CD14-positive monocyte (primary cell): ENCODE results near the gene RBM19. TPM values are rescaled to one million over a fixed set of nuclear protein-coding genes. Genes with fewer than 3 reads are reported as not detected.

Experiments used
- DNase-seq, 3 donors: peaks; one replicate each; pipeline ENCODE4 v3.0.0-alpha.2; 2011 to 2022
- H2AFZ ChIP-seq: 2 replicates; pipeline ENCODE4 v1.6.0; 2012; ENCODE audit warnings: mild to moderate bottlenecking, low read depth, low read length, inconsistent platforms; ENCODE audit not compliant: insufficient read depth, poor library complexity, severe bottlenecking
- H3K27ac ChIP-seq, 2 donors: 1 replicate in 1 of 2; 2 replicates in 1 of 2; pipeline ENCODE4 v1.5.1; 2012 to 2013; ENCODE audit warnings: low read length in 2 of 2, control low read depth in 1 of 2, inconsistent platforms in 1 of 2, low read depth in 1 of 2, mild to moderate bottlenecking in 1 of 2
- H3K27me3 ChIP-seq, 2 donors: one replicate each; pipeline versions ENCODE4 v1.6.0 to v1.6.1; 2011 to 2013; ENCODE audit warnings: low read length in 2 of 2; ENCODE audit not compliant: control insufficient read depth in 2 of 2, insufficient read depth in 2 of 2
- H3K36me3 ChIP-seq, 2 donors: replicated peaks in 1 of 2; 1 replicate in 1 of 2; 2 replicates in 1 of 2; pipeline versions ENCODE4 v1.5.1 to v1.6.1; 2012 to 2013; ENCODE audit warnings: low read length in 2 of 2, control low read depth in 1 of 2, inconsistent platforms in 1 of 2, mild to moderate bottlenecking in 1 of 2; ENCODE audit not compliant: insufficient read depth in 2 of 2, control insufficient read depth in 1 of 2
- H3K4me1 ChIP-seq, 2 donors: 1 replicate in 1 of 2; 2 replicates in 1 of 2; pipeline versions ENCODE4 v1.5.1 to v1.6.1; 2012 to 2013; ENCODE audit warnings: low read length in 2 of 2, control low read depth in 1 of 2, inconsistent platforms in 1 of 2, mild to moderate bottlenecking in 1 of 2, moderate library complexity in 1 of 2; ENCODE audit not compliant: insufficient read depth in 2 of 2, control insufficient read depth in 1 of 2
- H3K4me2 ChIP-seq: replicated peaks from 2 replicates; pipeline ENCODE3; 2012; ENCODE audit warnings: low read length, moderate library complexity, mild to moderate bottlenecking; ENCODE audit not compliant: poor library complexity, severe bottlenecking; ENCODE audit errors: extremely low read depth
- H3K4me3 ChIP-seq, 3 experiments: fragments of 200-600 bp in 1 of 3; sonication (generic) in 1 of 3; replicated peaks in 1 of 3; 1 replicate in 2 of 3; 2 replicates in 1 of 3; pipeline ENCODE4 v1.5.1; 2011 to 2013; ENCODE audit warnings: low read length in 3 of 3, mild to moderate bottlenecking in 3 of 3, control low read depth in 2 of 3, low read depth in 2 of 3, inconsistent platforms in 1 of 3, moderate library complexity in 1 of 3
- H3K79me2 ChIP-seq: 2 replicates; pipeline ENCODE4 v1.6.0; 2012; ENCODE audit warnings: mild to moderate bottlenecking, control low read depth, inconsistent platforms, low read length, moderate library complexity; ENCODE audit not compliant: insufficient read depth
- H3K9ac ChIP-seq: 2 replicates; pipeline ENCODE4 v1.6.0; 2017; ENCODE audit warnings: low read length, mild to moderate bottlenecking; ENCODE audit not compliant: insufficient read depth, poor library complexity, severe bottlenecking
- H3K9me3 ChIP-seq, 2 donors: replicated peaks in 1 of 2; 1 replicate in 1 of 2; 2 replicates in 1 of 2; pipeline versions ENCODE4 v1.5.1 to v1.6.1; 2012 to 2013; ENCODE audit warnings: low read length in 2 of 2, control low read depth in 1 of 2; ENCODE audit not compliant: control insufficient read depth in 1 of 2, insufficient read depth in 1 of 2
- H4K20me1 ChIP-seq: 2 replicates; pipeline ENCODE4 v1.6.0; 2012; ENCODE audit warnings: mild to moderate bottlenecking, low read length, control low read depth, moderate library complexity; ENCODE audit not compliant: insufficient read depth
- H3K27ac Mint-ChIP-seq, 7 donors: one replicate each; pipeline ENCODE4 v1.8.0; 2020; ENCODE audit warnings: mild to moderate bottlenecking in 7 of 7, mixed read lengths in 7 of 7, moderate library complexity in 6 of 7, inconsistent platforms in 2 of 7
- H3K27me3 Mint-ChIP-seq, 3 donors: one replicate each; pipeline ENCODE4 v1.8.0; 2021 to 2022; ENCODE audit warnings: low read depth in 3 of 3, mild to moderate bottlenecking in 3 of 3, mixed read lengths in 3 of 3, moderate library complexity in 3 of 3, inconsistent platforms in 1 of 3
- H3K36me3 Mint-ChIP-seq, 2 donors: one replicate each; pipeline ENCODE4 v1.8.0; 2020; ENCODE audit warnings: mixed read lengths in 2 of 2, inconsistent platforms in 1 of 2, mild to moderate bottlenecking in 1 of 2
- H3K4me1 Mint-ChIP-seq: one replicate; pipeline ENCODE4 v1.8.0; 2020; ENCODE audit warnings: mild to moderate bottlenecking, mixed read lengths
- H3K4me3 Mint-ChIP-seq, 2 donors: one replicate each; pipeline ENCODE4 v1.8.0; 2020; ENCODE audit warnings: mild to moderate bottlenecking in 2 of 2, mixed read lengths in 2 of 2, moderate library complexity in 1 of 2
- H3K9me3 Mint-ChIP-seq, 7 donors: one replicate each; pipeline ENCODE4 v1.8.0; 2020 to 2022; ENCODE audit warnings: mixed read lengths in 7 of 7, mild to moderate bottlenecking in 6 of 7, moderate library complexity in 6 of 7, inconsistent platforms in 2 of 7
- WGBS: methylation state at CpG from one replicate; pipeline ENCODE4 v1.1.5; 2013; ENCODE audit warnings: missing lambda C conversion rate; ENCODE audit not compliant: insufficient coverage; 5-methylcytosine and 5-hydroxymethylcytosine counted together
- intact Hi-C, 2 donors: fragments of 100-400 bp; cut with micrococcal nuclease; formaldehyde crosslinking; loops; one replicate each; pipeline versions ENCODE4 v1.15.0 to v1.15.1; 2023
- polyA plus RNA-seq, 3 donors: library from polyadenylated mRNA; depleted of rRNA in 1 of 3; unstranded in 2 of 3; stranded (reverse) in 1 of 3; fragments of 300-500 nt in 2 of 3; fragments of >200 nt in 1 of 3; fragmentation: Illumina TruSeq in 2 of 3; gene quantifications; 1 replicate in 2 of 3; 2 replicates in 1 of 3; pipeline ENCODE4 v1.2.3, GENCODE V29; 2012 to 2021
- TF ChIP-seq, protein P1 (sequence below): fragments of 200-600 bp; IDR thresholded peaks from one replicate; pipeline ENCODE4 v1.8.0; 2022; ENCODE audit warnings: antibody characterized with exemption, mild to moderate bottlenecking

RBM19 gene
- polyA plus RNA-seq, 3 donors: 2.1 to 30.4 (median 2.2) TPM

- no peaks in the 10 kb centered on the region for H3K9me3 ChIP-seq
- H3K27me3 ChIP-seq: no peaks in the 10 kb centered on the region
- Mint-ChIP-seq H3K27ac (no peak overlapping the region), H3K4me3 (no peak overlapping the region), H3K9me3 (no peaks in the 10 kb centered on the region), H3K36me3 (peaks cover 92 to 93% of the 10 kb centered on the region in 2 donors), H3K4me1 (peaks cover 7% of the 10 kb centered on the region), H3K27me3 (peaks cover 0 to 3% (median 3%) of the 10 kb centered on the region in 3 donors)
- H3K9ac ChIP-seq: no peak overlapping the region
- peaks cover 81 to 96% of the 10 kb centered on the region in 2 donors for H3K36me3 ChIP-seq
- H3K4me3 ChIP-seq: no peak overlapping the region
- TF ChIP-seq, protein P1, sequence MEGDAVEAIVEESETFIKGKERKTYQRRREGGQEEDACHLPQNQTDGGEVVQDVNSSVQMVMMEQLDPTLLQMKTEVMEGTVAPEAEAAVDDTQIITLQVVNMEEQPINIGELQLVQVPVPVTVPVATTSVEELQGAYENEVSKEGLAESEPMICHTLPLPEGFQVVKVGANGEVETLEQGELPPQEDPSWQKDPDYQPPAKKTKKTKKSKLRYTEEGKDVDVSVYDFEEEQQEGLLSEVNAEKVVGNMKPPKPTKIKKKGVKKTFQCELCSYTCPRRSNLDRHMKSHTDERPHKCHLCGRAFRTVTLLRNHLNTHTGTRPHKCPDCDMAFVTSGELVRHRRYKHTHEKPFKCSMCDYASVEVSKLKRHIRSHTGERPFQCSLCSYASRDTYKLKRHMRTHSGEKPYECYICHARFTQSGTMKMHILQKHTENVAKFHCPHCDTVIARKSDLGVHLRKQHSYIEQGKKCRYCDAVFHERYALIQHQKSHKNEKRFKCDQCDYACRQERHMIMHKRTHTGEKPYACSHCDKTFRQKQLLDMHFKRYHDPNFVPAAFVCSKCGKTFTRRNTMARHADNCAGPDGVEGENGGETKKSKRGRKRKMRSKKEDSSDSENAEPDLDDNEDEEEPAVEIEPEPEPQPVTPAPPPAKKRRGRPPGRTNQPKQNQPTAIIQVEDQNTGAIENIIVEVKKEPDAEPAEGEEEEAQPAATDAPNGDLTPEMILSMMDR: no peak
- H2AFZ ChIP-seq: no peak overlapping the region
- DNase-seq: no peak
- H3K79me2 ChIP-seq: no peaks in the 10 kb centered on the region
- H4K20me1 ChIP-seq: no peaks in the 10 kb centered on the region
- peaks cover 4 to 5% of the 10 kb centered on the region in 2 donors for H3K4me1 ChIP-seq
- intact Hi-C loops: no loop called here
- H3K4me2 ChIP-seq: no peak overlapping the region
- no peak overlapping the region for H3K27ac ChIP-seq
- WGBS: 98% methylated on average over 13 of the region's 17 CpGs
These were observed 8.5 kb downstream of the RBM19 start for GRCh38 chr12:113957627-113958026.

DNA sequence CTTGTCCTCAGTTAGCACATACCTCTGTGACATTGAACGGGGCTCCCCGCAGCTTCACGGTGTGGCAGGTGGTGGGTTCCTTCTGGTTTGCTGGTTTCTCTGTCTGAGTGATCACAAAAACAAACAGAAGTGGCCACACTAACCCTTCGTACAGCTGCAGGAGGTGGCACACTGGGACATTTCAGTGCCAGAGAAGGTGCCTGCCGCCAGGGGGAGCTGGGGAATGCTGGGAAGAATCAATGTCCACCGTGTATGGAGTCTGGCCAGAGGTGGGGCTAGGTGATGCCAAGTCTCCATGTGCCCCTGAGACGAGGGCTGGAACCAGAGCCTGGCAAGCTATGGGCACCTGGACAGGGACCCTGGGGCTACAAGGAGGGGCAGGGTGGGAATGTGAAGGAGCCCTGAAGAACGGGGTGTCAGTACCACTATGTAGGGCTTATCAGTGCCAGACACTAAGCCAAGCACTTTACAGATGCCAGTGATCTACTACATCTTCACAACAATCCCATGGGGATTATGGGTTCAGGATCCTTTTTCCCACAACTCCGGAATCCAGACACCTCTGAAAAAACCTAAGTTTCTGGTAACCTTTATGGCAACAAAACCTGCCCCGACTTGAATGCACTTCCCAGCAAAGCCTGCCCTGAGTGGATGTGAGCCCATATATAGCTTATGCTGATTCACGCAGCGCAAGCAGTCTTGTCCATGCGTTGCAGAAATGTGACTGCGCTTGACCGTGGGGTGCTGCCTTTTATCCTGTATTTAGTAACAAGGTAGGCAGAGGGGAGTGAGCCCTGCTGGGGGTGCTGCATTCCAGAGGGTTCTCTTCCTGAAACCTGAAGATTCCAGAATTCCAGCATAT, 10.8 kb downstream of the RBM19 start:
- 98% methylated on average over 11 of the region's 15 CpGs for WGBS
- no peak overlapping the region for H2AFZ ChIP-seq

More for the DNA sequence above, 10.8 kb downstream of the RBM19 start:
- Histone ChIP-seq H3K9me3 (no peaks in the 10 kb centered on the region), H3K4me3 (no peak overlapping the region), H3K4me2 (no peak overlapping the region), H3K9ac (no peak overlapping the region), H3K27ac (no peak overlapping the region), H3K79me2 (no peaks in the 10 kb centered on the region), H4K20me1 (no peaks in the 10 kb centered on the region), H3K4me1 (peaks cover 0 to 2% of the 10 kb centered on the region in 2 donors), H3K36me3 (peaks cover 78 to 98% of the 10 kb centered on the region in 2 donors), H3K27me3 (no peaks in the 10 kb centered on the region)
- TF ChIP-seq, protein P1: no peak
- no peak for DNase-seq
- Mint-ChIP-seq H3K27me3 (peaks cover 0 to 3% (median 3%) of the 10 kb centered on the region in 3 donors), H3K4me3 (no peak overlapping the region), H3K4me1 (peaks cover 1% of the 10 kb centered on the region), H3K9me3 (no peaks in the 10 kb centered on the region), H3K36me3 (peaks cover 91% of the 10 kb centered on the region in 2 donors), H3K27ac (peak overlapping the region in 1 of 7 donors; percentile 50)
- intact Hi-C loops: no loop called here
